Suprapubic skin (tissue), 3 donors: Measurements from ENCODE around the gene GABARAPL1.

ENCODE experiments used
- POLR2A ChIP-seq, 2 donors: fragments of 450-650 bp; IDR thresholded peaks; one replicate each; pipeline ENCODE4 v1.6.1; 2017; ENCODE audit warnings: antibody characterized with exemption in 2 of 2, mild to moderate bottlenecking in 2 of 2, moderate library complexity in 2 of 2
- TF ChIP-seq, protein P1 (sequence below), 2 donors: fragments of 200-600 bp in 1 of 2; fragments of 450-650 bp in 1 of 2; sonication (generic) in 1 of 2; IDR thresholded peaks; one replicate each; pipeline ENCODE4 v1.5.1; 2016 to 2019; ENCODE audit warnings: antibody characterized with exemption in 2 of 2, mild to moderate bottlenecking in 1 of 2, moderate library complexity in 1 of 2

GRCh38 chr12:10221846-10222245 is 9.2 kb downstream of the GABARAPL1 start:
- TF ChIP-seq, protein P1, sequence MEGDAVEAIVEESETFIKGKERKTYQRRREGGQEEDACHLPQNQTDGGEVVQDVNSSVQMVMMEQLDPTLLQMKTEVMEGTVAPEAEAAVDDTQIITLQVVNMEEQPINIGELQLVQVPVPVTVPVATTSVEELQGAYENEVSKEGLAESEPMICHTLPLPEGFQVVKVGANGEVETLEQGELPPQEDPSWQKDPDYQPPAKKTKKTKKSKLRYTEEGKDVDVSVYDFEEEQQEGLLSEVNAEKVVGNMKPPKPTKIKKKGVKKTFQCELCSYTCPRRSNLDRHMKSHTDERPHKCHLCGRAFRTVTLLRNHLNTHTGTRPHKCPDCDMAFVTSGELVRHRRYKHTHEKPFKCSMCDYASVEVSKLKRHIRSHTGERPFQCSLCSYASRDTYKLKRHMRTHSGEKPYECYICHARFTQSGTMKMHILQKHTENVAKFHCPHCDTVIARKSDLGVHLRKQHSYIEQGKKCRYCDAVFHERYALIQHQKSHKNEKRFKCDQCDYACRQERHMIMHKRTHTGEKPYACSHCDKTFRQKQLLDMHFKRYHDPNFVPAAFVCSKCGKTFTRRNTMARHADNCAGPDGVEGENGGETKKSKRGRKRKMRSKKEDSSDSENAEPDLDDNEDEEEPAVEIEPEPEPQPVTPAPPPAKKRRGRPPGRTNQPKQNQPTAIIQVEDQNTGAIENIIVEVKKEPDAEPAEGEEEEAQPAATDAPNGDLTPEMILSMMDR (IDR thresholded peaks at IDR 0.05) = no peak
- TF ChIP-seq POLR2A (IDR thresholded peaks at IDR 0.05) = no peak
